GM18508 (cell line): ENCODE measurements around the gene SLC25A41.
A peak's percentile ranks its signal among the peaks of the same experiment; 100 is the strongest.
"Not testable (repeated sequence)": the region's sequence is repeated elsewhere in the genome, so short reads cannot be mapped to it uniquely, and the experiment has no call there.

Source experiments
- ATAC-seq: cut with Tn5 transposase; IDR thresholded peaks from one replicate; pipeline ENCODE4 v1.9.1; 2021; ENCODE audit warnings: moderate number of reproducible peaks; ENCODE audit not compliant: insufficient read depth, unreplicated experiment

Gene SLC25A41

GRCh38 chr19:6429419-6430221, 3.9 kb downstream of the SLC25A41 start:
- no peak for ATAC-seq

DNA sequence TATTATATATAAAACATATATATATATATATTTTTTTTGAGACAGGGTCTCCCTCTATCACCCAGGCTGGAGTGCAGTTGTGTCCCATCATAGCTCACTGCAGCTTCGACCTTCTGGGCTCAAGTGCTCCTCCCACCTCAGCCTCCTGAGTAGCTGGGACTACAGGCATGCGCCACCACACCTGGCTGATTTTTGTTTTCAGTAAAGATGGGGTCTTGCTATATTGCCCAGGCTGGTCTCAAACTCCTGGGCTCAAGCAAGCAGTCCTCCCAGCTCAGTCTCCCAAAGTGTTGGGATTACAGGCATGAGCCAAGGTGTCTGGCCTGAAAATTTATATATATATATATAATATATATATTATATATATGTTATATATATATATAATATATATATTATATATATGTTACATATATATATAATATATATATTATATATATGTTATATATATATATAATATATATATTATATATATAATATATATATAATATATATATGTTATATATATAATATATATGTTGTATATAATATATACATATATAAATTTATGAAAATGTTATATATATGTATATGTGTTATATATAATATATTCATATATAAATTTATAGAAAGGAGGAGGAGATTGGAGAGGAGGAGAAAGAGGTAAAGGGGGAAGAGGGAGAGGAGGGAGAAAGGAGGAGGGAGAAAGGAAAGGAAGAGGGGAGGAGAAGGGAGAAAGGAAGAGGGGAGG, 4.7 kb downstream of the SLC25A41 start:
- ATAC-seq: not testable (repeated sequence)

DNA sequence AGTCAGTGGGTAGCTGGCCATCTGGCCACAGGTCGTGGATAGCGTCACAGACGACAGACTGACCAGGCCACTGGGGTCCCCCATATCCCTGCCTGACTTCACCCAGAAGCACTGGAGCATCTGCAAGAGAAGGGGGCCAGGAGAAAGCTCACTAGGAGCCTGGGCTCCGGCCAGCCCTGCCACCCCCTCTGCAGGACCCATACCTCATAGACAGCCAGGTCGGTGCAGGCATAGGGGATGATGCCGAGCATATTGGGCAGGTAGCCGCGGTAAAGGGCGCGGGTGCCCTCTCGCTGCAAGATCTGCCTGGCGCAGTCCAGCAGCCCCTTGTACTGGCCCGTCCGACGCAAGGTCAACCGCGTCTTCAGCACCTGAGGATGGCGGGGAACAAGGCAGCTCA, 6.4 kb downstream of the SLC25A41 start:
- ATAC-seq: no peak

- no peak for ATAC-seq
These were observed 7.6 kb downstream of the SLC25A41 start for GRCh38 chr19:6425732-6426620.

DNA sequence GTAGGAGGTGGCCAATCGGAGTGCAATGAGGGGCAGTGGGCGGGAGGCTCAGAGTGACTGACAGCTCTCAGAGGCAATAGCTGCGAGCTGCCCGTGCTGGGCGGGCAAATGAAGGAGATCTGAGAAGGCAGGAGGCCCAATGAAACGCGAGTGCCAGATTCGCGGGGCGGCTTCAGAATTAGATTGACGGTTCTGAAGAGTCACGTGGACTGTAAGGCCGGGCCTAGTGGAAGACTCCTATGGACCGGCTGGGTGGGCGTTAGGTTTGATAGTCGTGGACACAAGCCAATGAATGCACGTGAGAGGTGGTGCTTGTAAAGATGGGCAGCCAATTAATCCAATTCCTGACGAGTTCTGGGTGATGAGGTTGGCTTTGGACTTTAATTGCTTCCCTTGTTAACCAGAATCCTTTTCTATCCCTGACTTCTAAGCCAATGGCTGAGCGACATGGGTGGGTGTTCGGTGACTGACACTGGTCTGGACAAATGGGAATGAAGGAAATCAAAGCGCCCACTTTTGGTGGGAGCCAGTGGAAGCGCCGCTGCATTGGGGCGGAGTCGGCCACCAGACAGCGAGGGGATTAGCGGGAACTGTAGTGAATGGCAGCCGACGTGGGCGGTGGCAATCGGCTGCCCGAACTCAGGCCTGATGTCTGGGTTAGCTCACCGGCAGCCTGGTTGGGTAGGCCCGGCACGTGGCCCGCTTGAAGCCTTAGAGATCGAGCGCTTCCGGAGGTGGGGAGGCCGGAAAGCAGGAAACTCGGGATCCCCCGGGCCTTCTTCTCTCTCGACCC, 8.4 kb downstream of the SLC25A41 start:
- ATAC-seq: peak; percentile 72

DNA sequence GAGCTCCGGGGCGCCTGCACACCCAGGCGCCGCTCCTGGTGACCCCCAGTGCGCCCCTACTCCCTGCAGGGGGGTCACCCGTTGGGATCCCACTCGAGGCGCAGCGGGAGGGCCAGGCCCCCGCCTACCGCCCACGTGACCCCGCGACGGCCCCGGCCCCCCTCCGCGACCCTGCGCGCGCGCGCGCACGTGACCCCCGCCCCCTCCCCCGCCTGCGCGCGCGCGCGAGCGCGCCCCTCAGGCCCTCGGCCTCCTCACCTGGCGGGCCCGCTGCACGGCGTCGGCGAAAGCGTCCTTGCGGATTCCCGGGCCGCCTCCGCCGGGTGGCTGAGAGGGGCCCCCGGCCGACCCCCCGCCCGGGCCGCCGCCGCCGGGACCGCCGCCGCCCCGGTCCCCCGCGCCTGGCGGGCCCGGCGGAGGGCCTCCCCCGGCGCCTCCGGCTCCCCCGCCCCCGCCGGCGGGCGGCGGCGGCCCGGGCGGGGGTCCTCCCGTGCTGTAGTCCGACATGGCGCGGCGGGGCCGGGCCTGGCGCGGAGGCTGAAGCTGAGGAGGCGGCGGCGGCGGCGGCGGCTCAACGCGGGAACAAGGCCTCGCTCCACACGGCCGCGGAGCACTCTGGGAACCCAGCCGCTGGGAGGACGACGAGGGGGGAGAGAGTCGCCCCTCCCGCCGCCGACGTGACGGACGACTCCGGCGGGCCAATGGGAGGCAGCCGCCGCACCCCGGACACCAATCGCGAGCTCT, 9.2 kb downstream of the SLC25A41 start, which contains the start of gene KHSRP:
Gene KHSRP, minus strand, starts transcription at position 617 of the 744 bp plus-strand sequence. Its CDS starts 110 bp downstream, at position 507.
- ATAC-seq: no peak

DNA sequence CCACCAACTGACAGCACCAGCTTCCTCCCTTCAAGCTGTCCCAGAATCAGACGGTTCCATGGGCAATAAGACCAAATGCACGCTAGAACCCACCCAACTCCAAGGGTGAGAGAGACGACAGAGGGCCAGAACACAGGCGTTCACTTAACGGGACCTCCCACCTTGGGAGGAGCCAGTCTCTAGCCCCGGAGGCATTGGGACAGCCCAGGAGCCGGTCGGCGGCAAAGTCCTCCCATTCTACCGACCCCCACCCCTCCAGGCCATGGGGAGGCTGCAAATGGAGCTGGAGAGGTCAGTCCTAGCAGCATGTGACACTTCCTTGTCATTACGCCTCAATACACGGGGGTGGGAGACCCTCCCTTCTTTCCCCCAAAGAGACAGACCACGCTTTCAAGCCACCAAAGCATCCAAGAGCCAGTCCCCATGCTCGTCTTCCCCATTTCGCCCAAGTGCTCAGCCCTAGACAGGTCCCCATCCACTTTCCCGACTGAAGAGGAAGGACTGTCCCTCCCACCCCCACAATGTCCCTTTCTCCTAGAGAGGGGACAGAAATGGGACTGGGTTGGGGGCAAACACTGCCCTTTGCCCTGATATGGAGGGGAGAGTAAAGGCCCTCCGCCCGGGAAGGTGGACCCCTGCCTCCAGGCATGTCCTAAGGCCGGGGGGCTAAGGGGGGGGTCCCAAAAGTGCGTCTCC, 9.9 kb downstream of the SLC25A41 start:
- ATAC-seq: no peak

DNA sequence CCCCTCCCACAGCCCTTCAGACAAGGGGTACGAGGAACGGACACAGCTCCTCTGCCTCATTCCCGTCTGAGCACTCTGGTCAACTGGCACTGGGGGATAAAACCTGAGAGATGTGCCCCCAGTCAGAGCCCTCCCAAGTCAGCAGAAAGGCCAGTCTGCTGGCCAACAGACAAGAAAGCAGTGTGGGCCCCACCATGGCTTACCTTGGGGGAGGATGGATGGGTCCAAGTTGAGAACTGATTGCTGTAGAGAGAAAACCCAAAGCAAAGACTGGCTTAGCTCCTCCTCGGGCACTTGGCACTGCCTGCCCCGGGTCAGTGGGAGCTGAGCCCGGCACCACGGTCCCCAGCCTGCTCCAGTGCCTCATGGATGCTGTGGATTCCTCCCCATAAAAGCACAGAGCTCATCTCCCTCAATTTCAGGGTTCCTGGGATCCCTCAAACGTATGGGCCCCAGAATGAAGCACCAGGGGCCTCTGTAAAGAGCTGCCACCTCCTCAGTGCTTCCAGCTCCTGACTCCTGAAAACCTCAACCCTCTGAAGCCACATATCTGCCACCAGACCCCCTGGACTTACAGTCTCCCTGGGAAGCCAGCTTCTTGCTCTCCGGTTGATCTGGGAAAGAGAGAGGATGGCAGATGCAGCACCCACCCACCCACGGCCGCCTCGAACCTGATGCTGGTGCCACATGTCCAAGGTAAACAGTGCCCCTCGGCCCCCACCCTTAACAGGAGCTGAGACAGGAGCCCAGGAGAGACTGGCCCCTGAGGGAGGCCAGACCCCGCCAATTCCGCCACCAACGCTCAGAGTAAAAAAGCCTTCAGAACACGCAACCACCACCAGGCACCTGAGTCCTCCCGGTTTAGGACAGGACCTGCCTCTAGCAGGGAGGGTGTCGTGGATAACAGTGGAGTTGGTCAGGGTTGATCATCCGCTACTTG, 12.2 kb downstream of the SLC25A41 start:
- no peak for ATAC-seq

- ATAC-seq: no peak
These were observed 15.0 kb downstream of the SLC25A41 start for GRCh38 chr19:6418562-6418932.

GRCh38 chr19:6417713-6418561, 15.6 kb downstream of the SLC25A41 start:
- ATAC-seq: no peak

GRCh38 chr19:6416658-6417405, 16.7 kb downstream of the SLC25A41 start:
- ATAC-seq: no peak

- no peak for ATAC-seq
These were observed 17.9 kb downstream of the SLC25A41 start for GRCh38 chr19:6415591-6416190.

DNA sequence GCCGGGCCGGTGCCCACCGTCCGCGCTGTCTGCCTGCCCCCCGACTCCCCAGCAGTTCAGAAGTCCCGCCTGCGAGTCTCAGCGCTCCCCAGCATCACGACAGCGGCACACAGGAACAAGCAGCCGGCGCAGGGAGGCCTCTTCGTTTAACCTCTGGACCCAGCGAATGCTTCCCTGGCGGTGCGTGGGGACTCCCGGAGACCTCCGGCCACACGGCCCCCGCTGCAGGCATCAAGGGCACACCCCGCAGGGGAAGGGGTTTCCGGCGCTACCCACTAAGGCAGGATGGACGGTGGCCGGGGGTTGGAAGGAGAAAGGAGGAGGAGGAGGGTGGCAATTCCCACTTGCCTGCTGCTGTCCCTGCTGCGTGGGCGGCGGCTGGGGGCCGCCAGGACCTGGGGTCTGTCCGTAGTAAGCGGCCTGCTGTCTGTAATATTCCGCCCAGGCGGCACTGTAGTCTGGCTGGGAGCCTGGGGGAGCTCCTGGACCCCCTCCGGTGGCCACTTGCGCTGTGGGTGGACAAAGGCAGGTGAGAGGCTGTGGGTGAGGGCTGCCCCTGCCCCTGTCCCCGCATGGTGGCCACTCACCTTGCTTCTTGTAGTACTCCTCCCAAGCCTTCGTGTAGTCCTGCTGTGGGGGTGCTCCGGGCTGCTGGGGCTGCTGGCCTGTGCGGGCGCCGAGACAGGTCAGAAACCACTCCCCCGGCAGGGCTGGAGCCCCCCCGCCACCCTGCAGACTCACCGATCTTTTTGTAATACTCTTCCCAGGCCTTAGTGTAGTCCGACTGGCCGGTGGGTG, 18.6 kb downstream of the SLC25A41 start:
- no peak for ATAC-seq

- ATAC-seq: no peak
These were observed 19.6 kb downstream of the SLC25A41 start for GRCh38 chr19:6413721-6414643.
